Adipocyte (in vitro differentiated cells): ENCODE results near the gene GSTM5.
A peak's percentile ranks its signal among the peaks of the same experiment; 100 is the strongest.
"Not testable (repeated sequence)": the region's sequence is repeated elsewhere in the genome, so short reads cannot be mapped to it uniquely, and the experiment has no call there.

ENCODE experiments used
- DNase-seq: peaks from one replicate; pipeline ENCODE4 v3.0.0-alpha.2; 2015; ENCODE audit warnings: low read depth
- H3K27me3 ChIP-seq: replicated peaks from 2 replicates; pipeline ENCODE4 v1.7.0; 2013; ENCODE audit warnings: mild to moderate bottlenecking, low read length, moderate library complexity; ENCODE audit not compliant: control insufficient read depth, insufficient read depth
- H3K36me3 ChIP-seq: 2 replicates; pipeline ENCODE4 v1.7.0; 2013; ENCODE audit warnings: low read length, mild to moderate bottlenecking, moderate library complexity; ENCODE audit not compliant: control insufficient read depth, insufficient read depth, severe bottlenecking
- H3K4me1 ChIP-seq: 2 replicates; pipeline ENCODE4 v1.7.0; 2013; ENCODE audit warnings: mild to moderate bottlenecking, low read length, moderate library complexity; ENCODE audit not compliant: control insufficient read depth, insufficient read depth
- H3K4me3 ChIP-seq: 2 replicates; pipeline ENCODE4 v1.7.0; 2013; ENCODE audit warnings: mild to moderate bottlenecking, low read length, moderate library complexity
- H3K9ac ChIP-seq: 2 replicates; pipeline ENCODE4 v1.7.0; 2013; ENCODE audit warnings: mild to moderate bottlenecking, low read length, moderate library complexity
- H3K9me3 ChIP-seq: 2 replicates; pipeline ENCODE4 v1.7.0; 2013; ENCODE audit warnings: mild to moderate bottlenecking, low read length, moderate library complexity; ENCODE audit not compliant: control insufficient read depth

Gene GSTM5

GRCh38 chr1:109704173-109704572 is 7.9 kb upstream of the GSTM5 start:
- no peak overlapping the region for H3K9ac ChIP-seq
- no peak for DNase-seq
- H3K4me3 ChIP-seq: no peak overlapping the region

DNA sequence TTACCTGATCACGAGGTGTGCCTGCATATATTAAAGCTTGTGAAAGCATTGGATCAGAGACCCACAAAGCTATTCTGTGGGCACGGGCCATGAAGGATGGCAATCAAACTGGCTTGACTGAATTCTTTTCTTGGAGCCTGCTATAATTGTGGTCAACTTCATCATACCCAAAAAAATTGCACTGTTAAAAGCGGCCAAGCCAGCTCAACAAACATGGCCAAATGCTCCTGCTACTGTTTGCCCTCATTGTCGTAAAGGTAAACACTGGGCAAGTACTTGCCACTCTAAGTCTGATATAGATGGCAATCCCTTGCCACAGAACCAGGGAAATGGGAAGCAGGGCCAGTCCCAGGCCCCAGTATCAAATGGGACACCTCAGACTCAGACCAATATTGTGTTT is 6.6 kb upstream of the GSTM5 start:
- Histone ChIP-seq H3K36me3 (no peaks in the 10 kb centered on the region), H3K27me3 (no peaks in the 10 kb centered on the region), H3K9me3 (peaks cover 6% of the 10 kb centered on the region), H3K9ac (no peak overlapping the region), H3K4me3 (no peak overlapping the region), H3K4me1 (no peaks in the 10 kb centered on the region)
- no peak for DNase-seq

More at GRCh38 chr1:109704173-109704572, 7.9 kb upstream of the GSTM5 start:
- Histone ChIP-seq H3K9me3 (peaks cover 6% of the 10 kb centered on the region), H3K27me3 (no peaks in the 10 kb centered on the region), H3K4me1 (no peaks in the 10 kb centered on the region), H3K36me3 (no peaks in the 10 kb centered on the region)

GRCh38 chr1:109708949-109709348 is 3.1 kb upstream of the GSTM5 start:
- not testable (repeated sequence) for H3K27me3 ChIP-seq, H3K4me3 ChIP-seq, H3K9me3 ChIP-seq, H3K36me3 ChIP-seq, H3K4me1 ChIP-seq, H3K9ac ChIP-seq, DNase-seq

DNA sequence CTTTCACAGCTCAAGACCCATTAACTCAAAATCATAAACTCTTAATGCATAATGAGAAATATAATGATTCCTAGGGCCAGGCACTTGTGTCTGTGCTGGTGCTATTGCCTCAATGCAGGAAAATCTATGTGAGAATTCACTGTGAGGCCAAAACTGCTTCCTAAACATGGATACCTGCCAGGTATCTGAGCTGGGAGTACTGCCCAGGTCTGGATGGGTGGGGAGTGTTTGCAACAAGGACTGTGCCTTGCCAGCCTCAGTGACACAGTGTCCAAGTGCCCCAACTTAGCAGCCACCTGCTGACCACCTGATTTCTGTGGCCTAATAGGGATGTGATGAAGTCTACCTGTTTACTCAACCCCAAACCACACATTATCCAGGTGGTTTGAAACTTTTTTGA is 2.2 kb upstream of the GSTM5 start:
- not testable (repeated sequence) for H3K4me3 ChIP-seq, H3K9ac ChIP-seq, H3K4me1 ChIP-seq, DNase-seq, H3K27me3 ChIP-seq, H3K36me3 ChIP-seq, H3K9me3 ChIP-seq

DNA sequence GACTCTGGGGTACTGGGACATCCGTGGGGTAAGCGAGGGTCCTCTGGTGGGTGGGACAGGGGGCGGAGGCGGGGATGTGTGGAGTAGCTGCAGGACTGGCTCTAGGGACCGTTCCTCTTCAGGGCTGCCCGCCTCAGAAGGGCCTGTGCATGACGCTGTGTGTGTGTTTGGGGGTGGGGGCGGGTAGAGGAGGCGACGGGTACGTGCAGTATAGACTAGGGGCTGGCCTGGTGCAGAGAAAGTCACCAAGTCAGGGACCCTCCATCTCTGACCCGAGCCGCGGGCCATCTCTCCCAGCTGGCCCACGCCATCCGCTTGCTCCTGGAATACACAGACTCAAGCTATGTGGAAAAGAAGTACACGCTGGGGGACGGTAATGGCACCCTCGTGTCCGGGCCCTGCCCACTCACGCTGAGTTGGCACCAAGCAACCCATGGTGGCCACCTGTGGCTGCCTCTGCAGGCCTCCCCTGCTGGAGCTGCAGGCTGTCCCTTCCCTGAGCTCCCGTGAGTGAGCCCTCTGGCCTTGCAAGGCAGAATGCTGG is 342 bp downstream of the GSTM5 start:
- Histone ChIP-seq H3K4me3 (peak overlapping the region; percentile 64), H3K4me1 (peaks cover 9% of the 10 kb centered on the region), H3K9ac (peak overlapping the region; percentile 60), H3K27me3 (no peaks in the 10 kb centered on the region), H3K36me3 (no peaks in the 10 kb centered on the region), H3K9me3 (peaks cover 6% of the 10 kb centered on the region)
- DNase-seq: no peak

GRCh38 chr1:109713636-109714035 is 1.6 kb downstream of the GSTM5 start:
- Histone ChIP-seq H3K4me1 (peaks cover 9% of the 10 kb centered on the region), H3K36me3 (no peaks in the 10 kb centered on the region), H3K9ac (no peak overlapping the region), H3K9me3 (no peaks in the 10 kb centered on the region), H3K4me3 (no peak overlapping the region), H3K27me3 (no peaks in the 10 kb centered on the region)
- DNase-seq: no peak

DNA sequence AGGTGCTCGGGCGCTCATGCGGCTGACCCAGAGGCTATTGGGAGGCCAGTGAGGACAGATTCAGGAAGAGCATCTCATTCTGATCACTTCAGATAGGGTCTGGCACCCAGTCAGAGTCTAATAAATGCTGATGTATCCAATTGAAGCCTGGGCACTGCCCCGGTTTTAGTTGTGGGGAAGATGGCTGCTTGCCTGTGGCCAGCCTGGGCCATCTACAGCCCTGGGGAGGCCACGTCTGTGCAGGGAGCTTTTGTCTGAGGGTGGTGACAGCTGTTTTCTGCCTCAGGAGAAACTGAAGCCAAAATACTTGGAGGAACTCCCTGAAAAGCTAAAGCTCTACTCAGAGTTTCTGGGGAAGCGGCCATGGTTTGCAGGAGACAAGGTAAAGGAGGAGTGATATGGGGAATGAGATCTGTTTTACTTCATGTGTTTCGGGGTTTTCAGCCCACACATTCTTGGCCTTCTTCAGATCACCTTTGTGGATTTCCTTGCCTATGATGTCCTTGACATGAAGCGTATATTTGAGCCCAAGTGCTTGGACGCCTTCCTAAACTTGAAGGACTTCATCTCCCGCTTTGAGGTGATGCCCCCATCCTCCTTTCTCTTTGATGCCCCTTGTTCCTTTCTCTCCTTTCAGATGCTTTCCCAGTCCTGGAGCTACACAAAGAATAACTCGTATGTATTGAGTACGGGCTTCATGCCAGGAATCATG is 2.8 kb downstream of the GSTM5 start:
- DNase-seq: no peak

DNA sequence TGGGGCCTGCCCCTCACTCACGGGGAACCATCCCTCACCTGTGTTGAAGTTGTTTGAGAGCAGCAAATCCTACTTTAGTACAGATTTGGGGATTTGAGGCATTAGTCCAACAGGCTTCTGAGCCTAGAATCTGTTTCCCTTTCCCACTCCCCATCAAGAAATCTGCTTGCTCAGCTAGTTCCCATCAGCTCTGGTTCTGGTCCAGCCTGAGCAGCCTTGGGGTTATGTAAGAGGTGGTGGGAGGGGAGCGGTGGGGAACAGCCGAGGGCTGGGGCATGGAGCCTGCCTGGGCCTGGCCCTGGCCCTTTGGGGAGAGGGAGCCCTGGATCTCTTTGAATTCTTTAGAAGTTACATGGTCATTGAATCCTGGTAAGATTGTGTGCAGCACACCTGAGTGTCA is 4.1 kb downstream of the GSTM5 start:
- Histone ChIP-seq H3K9me3 (no peaks in the 10 kb centered on the region), H3K9ac (no peak overlapping the region), H3K4me1 (peaks cover 21% of the 10 kb centered on the region), H3K36me3 (no peaks in the 10 kb centered on the region), H3K27me3 (no peaks in the 10 kb centered on the region), H3K4me3 (no peak overlapping the region)
- DNase-seq: no peak

More for the DNA sequence above, 2.8 kb downstream of the GSTM5 start:
- Histone ChIP-seq H3K9me3 (no peaks in the 10 kb centered on the region), H3K4me3 (no peak overlapping the region), H3K36me3 (no peaks in the 10 kb centered on the region), H3K4me1 (peaks cover 18% of the 10 kb centered on the region), H3K27me3 (no peaks in the 10 kb centered on the region), H3K9ac (no peak overlapping the region)

DNA sequence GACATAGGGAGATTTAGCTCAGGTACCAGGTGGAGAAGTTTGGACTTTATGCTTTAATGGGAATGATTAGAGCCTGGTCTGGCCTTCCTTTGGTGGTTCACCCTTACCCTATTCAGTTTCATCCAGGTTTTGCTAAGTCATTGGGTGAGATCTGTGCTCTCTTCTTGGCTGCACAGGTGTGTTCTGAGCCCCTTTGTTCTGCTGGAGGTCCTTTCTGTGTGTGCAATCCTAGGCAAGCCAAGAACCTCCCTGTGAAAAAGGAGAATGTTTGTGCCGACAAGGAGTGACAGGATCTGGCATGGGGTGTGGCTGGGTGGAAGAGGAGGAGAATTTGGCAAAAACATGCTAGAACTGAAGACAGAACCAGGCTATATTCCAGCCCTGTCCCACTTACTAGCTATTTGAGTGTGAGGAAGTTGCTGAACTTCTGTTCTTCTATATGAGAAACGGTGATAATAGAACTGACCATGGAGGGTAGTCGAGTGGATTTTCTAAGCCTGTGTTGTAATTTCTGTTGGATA is 4.6 kb downstream of the GSTM5 start:
- Histone ChIP-seq H3K4me1 (peaks cover 22% of the 10 kb centered on the region), H3K9ac (no peak overlapping the region), H3K27me3 (no peaks in the 10 kb centered on the region), H3K36me3 (no peaks in the 10 kb centered on the region), H3K9me3 (no peaks in the 10 kb centered on the region), H3K4me3 (no peak overlapping the region)
- DNase-seq: no peak

GRCh38 chr1:109717729-109718128 is 5.7 kb downstream of the GSTM5 start:
- no peak overlapping the region for H3K9ac ChIP-seq
- no peak for DNase-seq
- H3K4me3 ChIP-seq: no peak overlapping the region
- no peaks in the 10 kb centered on the region for H3K27me3 ChIP-seq
- H3K36me3 ChIP-seq: no peaks in the 10 kb centered on the region
- peaks cover 22% of the 10 kb centered on the region for H3K4me1 ChIP-seq
- H3K9me3 ChIP-seq: no peaks in the 10 kb centered on the region

DNA sequence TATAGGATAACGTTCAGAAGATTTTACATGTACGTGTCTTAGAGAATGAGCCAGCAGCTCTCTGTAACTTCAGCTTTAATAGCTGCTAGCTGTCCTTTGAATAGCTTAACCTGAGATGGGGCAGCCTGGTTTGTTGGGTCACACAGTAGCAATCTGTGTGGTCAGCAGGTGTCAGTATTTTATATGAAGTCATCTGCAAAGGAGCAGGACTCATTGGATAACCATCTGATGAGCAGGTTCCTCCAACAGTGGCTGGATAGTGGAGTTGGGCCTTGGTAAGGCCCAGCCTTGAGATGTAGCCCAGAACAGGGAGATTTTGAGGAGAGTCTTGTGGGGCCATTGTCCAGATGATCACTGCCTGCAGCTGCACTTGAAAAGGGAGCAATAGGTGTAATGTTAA is 6.4 kb downstream of the GSTM5 start:
- H3K9me3 ChIP-seq: no peaks in the 10 kb centered on the region
- no peaks in the 10 kb centered on the region for H3K36me3 ChIP-seq
- no peak overlapping the region for H3K9ac ChIP-seq
- H3K4me3 ChIP-seq: no peak overlapping the region
- H3K4me1 ChIP-seq: peaks cover 22% of the 10 kb centered on the region
- no peaks in the 10 kb centered on the region for H3K27me3 ChIP-seq
- no peak for DNase-seq
